ENCODE measurements around the gene ZNF488.

DNA sequence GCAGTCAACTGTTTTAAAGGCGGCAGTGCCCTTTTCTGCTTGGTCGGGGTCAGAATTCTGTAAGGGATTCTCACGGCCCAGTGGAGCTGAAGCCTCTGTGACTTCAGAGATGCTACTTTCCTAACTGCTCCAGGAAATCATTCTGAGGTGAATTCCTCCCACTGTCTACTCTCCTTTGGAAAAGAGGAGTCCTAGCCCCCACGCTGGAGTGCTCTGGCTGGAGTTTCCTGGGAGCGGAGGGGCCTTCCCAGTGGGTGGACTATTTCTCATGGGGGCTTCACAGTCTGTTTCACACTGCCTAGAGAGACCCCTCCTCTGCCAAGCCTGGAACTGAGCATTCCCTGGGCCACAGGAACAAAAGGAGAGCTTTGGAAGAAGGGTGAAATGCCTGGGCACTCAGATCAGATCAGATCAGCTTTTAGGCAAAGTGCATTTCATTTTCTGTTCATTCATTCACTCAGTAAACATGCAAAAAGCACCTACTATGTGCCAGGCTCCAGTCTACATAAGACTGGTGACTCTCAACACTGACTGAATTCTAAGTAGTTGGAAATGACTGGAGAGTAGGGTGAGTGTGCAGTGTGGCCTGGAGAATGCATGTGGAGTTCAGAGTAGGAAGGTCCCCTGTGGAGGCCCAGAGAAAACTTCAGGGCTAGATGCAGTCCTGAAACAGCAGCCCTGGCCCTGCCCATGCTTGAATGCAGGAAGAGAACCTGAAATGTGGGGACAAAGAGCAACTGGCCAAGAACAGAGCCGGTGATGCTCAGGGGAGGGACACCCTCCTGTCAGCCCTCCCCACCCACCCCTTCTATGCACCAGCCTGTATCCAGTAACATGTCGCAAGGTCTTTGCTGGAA is 12.2 kb downstream of the ZNF488 start:
- TF ChIP-seq, protein P1, sequence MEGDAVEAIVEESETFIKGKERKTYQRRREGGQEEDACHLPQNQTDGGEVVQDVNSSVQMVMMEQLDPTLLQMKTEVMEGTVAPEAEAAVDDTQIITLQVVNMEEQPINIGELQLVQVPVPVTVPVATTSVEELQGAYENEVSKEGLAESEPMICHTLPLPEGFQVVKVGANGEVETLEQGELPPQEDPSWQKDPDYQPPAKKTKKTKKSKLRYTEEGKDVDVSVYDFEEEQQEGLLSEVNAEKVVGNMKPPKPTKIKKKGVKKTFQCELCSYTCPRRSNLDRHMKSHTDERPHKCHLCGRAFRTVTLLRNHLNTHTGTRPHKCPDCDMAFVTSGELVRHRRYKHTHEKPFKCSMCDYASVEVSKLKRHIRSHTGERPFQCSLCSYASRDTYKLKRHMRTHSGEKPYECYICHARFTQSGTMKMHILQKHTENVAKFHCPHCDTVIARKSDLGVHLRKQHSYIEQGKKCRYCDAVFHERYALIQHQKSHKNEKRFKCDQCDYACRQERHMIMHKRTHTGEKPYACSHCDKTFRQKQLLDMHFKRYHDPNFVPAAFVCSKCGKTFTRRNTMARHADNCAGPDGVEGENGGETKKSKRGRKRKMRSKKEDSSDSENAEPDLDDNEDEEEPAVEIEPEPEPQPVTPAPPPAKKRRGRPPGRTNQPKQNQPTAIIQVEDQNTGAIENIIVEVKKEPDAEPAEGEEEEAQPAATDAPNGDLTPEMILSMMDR (IDR thresholded peaks at IDR 0.05 in 2 of 3, conservative IDR thresholded peaks at IDR 0.05 in 1 of 3; ENCODE audit: control insufficient read depth in 2 of 3, extremely low read depth in 1 of 3, insufficient read depth in 1 of 3, low read depth in 3 of 3, low read length in 3 of 3), result no peak
- TF ChIP-seq, protein P2, sequence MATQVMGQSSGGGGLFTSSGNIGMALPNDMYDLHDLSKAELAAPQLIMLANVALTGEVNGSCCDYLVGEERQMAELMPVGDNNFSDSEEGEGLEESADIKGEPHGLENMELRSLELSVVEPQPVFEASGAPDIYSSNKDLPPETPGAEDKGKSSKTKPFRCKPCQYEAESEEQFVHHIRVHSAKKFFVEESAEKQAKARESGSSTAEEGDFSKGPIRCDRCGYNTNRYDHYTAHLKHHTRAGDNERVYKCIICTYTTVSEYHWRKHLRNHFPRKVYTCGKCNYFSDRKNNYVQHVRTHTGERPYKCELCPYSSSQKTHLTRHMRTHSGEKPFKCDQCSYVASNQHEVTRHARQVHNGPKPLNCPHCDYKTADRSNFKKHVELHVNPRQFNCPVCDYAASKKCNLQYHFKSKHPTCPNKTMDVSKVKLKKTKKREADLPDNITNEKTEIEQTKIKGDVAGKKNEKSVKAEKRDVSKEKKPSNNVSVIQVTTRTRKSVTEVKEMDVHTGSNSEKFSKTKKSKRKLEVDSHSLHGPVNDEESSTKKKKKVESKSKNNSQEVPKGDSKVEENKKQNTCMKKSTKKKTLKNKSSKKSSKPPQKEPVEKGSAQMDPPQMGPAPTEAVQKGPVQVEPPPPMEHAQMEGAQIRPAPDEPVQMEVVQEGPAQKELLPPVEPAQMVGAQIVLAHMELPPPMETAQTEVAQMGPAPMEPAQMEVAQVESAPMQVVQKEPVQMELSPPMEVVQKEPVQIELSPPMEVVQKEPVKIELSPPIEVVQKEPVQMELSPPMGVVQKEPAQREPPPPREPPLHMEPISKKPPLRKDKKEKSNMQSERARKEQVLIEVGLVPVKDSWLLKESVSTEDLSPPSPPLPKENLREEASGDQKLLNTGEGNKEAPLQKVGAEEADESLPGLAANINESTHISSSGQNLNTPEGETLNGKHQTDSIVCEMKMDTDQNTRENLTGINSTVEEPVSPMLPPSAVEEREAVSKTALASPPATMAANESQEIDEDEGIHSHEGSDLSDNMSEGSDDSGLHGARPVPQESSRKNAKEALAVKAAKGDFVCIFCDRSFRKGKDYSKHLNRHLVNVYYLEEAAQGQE (IDR thresholded peaks at IDR 0.05; ENCODE audit: low read depth, low read length), result no peak
- TF ChIP-seq NBN (IDR thresholded peaks at IDR 0.05) (no peak), NFYA (IDR thresholded peaks at IDR 0.05; ENCODE audit: borderline replicate concordance, low read depth, low read length) (no peak), YY1 (IDR thresholded peaks at IDR 0.05; ENCODE audit: low read depth, low read length) (no peak), CREB1 (IDR thresholded peaks at IDR 0.05; ENCODE audit: low read depth) (no peak)
- TF ChIP-seq, protein P3, sequence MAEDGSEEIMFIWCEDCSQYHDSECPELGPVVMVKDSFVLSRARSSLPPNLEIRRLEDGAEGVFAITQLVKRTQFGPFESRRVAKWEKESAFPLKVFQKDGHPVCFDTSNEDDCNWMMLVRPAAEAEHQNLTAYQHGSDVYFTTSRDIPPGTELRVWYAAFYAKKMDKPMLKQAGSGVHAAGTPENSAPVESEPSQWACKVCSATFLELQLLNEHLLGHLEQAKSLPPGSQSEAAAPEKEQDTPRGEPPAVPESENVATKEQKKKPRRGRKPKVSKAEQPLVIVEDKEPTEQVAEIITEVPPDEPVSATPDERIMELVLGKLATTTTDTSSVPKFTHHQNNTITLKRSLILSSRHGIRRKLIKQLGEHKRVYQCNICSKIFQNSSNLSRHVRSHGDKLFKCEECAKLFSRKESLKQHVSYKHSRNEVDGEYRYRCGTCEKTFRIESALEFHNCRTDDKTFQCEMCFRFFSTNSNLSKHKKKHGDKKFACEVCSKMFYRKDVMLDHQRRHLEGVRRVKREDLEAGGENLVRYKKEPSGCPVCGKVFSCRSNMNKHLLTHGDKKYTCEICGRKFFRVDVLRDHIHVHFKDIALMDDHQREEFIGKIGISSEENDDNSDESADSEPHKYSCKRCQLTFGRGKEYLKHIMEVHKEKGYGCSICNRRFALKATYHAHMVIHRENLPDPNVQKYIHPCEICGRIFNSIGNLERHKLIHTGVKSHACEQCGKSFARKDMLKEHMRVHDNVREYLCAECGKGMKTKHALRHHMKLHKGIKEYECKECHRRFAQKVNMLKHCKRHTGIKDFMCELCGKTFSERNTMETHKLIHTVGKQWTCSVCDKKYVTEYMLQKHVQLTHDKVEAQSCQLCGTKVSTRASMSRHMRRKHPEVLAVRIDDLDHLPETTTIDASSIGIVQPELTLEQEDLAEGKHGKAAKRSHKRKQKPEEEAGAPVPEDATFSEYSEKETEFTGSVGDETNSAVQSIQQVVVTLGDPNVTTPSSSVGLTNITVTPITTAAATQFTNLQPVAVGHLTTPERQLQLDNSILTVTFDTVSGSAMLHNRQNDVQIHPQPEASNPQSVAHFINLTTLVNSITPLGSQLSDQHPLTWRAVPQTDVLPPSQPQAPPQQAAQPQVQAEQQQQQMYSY (CRISPR knock-in tag; IDR thresholded peaks at IDR 0.05), result no peak
